ENCODE data around the gene CCL8. TPM values are rescaled to one million over a fixed set of nuclear protein-coding genes. Genes with fewer than 3 reads are reported as not detected.
A peak's percentile ranks its signal among the peaks of the same experiment; 100 is the strongest.

The CCL8 gene
- total RNA-seq, 2 experiments from 2014 or later = not detected

DNA sequence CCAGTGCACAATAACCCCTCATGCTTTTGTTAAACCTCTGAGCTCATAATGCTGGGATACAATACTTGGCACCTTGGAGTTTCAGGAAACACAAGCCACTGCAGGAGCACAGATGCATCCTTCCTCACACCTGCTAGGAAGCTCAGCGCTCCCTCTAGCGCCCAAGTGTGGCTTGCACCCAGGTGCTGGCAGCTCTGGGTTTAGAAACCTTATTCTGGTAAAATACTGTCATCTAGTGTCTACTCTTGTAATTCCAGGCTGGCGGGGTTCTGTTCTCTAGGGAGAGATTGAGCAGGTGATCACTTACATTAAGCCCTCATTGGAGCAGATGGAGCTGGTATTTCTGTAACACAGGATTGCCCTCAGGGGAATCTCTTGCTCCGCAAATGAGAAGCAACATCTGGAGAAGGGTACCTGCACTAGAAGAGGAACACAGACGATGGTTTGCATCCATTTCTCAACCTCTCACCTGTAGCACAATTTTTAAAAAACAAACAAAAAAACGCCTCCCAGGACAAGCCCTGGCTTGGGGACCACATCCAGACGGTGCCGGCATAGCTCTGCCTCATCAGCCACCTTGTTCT lies 42.3 kb downstream of the CCL8 start:
- Mint-ChIP-seq H3K4me1 (ENCODE audit: low read depth) (peaks cover 12% of the 10 kb centered on the region), H3K4me3 (no peak overlapping the region), H3K36me3 (ENCODE audit: low read depth) (no peaks in the 10 kb centered on the region), H3K27ac (no peak overlapping the region), H3K9me3 (no peaks in the 10 kb centered on the region), H3K27me3 (peaks cover 6% of the 10 kb centered on the region)
- ChIA-PET POLR2A (interaction anchor here (3.0 kb wide), 1 partner anchor 160 kb away, joined by 14 read pairs; no protein-coding TSS in a partner anchor), CTCF (interaction anchor here (0.6 to 12.2 kb wide), 71 partner anchors 8 to 1291 kb away, joined by 3 to 319 read pairs (median 5); partner anchors contain the start of genes CCL11, CCL7 and CCL8)
- DNase-seq (peak; percentile 90), ATAC-seq (peak; percentile 95)
- intact Hi-C loops (cut with micrococcal nuclease) = loop anchor here (2.0 kb wide), 1 partner anchor 161 kb away; no protein-coding TSS in a partner anchor
- TF ChIP-seq, protein P1, sequence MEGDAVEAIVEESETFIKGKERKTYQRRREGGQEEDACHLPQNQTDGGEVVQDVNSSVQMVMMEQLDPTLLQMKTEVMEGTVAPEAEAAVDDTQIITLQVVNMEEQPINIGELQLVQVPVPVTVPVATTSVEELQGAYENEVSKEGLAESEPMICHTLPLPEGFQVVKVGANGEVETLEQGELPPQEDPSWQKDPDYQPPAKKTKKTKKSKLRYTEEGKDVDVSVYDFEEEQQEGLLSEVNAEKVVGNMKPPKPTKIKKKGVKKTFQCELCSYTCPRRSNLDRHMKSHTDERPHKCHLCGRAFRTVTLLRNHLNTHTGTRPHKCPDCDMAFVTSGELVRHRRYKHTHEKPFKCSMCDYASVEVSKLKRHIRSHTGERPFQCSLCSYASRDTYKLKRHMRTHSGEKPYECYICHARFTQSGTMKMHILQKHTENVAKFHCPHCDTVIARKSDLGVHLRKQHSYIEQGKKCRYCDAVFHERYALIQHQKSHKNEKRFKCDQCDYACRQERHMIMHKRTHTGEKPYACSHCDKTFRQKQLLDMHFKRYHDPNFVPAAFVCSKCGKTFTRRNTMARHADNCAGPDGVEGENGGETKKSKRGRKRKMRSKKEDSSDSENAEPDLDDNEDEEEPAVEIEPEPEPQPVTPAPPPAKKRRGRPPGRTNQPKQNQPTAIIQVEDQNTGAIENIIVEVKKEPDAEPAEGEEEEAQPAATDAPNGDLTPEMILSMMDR (IDR thresholded peaks at IDR 0.05) = peak; percentile 94

DNA sequence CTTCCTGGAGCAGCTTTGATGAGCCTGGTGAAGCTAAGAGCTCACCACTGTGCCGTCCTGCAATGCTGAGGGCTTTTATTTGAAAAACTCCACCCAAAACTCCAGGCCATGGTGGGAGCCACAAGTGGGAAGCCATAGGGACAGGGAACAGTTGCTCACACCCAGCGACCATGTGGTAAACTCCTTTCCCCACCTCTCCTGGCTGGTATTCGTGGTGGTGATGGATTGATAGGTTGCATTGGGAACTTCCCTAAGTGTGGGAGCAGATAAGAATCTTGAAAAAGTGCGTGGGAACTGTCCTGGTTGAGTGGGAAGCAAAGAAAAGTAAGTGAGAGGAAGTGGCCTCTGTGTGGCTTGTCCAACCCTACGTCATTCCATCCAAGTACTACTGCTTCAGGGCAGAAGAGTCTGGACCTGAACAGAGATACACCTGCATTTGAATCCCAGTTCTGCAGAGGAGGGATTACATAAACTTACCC lies 44.0 kb downstream of the CCL8 start, which contains the start of gene CCL1:
CCL1 (minus strand) TSS at position 51 of the 479 bp plus-strand sequence. CDS start 72 bp downstream, outside the sequence.
- DNase-seq (no peak), ATAC-seq (no peak)
- CTCF ChIA-PET = interaction anchor here (2.5 to 12.2 kb wide), 5 partner anchors 28 to 193 kb away, joined by 16 to 319 read pairs (median 40); no protein-coding TSS in a partner anchor
- intact Hi-C loops (cut with micrococcal nuclease) = no loop called here
- no peaks in the 10 kb centered on the region for H3K9me3 Mint-ChIP-seq
- TF ChIP-seq, protein P1 (IDR thresholded peaks at IDR 0.05) = no peak
- no peaks in the 10 kb centered on the region for H3K36me3 Mint-ChIP-seq (ENCODE audit: low read depth)
- H3K4me3 Mint-ChIP-seq = no peak within 1 kb of the TSS
- H3K27me3 Mint-ChIP-seq = peaks cover 6% of the 10 kb centered on the region
- H3K27ac Mint-ChIP-seq = no peak within 1 kb of the TSS
- peaks cover 12% of the 10 kb centered on the region for H3K4me1 Mint-ChIP-seq (ENCODE audit: low read depth)
- POLR2A ChIA-PET = interaction anchor here (3.0 kb wide), 1 partner anchor 162 kb away, joined by 14 read pairs; no protein-coding TSS in a partner anchor

DNA sequence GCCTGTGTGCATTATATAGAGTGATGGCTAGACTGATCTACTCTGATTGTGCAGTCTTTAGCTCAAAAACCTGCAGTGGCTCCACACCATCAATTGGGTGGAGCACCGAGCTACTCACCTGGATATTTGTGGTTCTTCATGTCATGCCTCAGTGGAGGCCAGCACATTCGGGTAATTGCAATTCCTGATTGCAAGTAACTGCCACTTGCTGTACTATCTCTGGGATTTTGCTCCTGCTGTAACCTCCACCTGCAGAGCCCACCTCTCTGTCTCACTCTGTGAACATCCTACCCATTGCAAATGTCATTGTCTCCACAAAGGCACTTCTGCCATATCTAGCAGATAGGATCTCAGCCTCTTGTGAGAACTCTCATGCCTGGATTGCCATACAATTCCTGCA lies 45.5 kb downstream of the CCL8 start:
- peaks cover 6% of the 10 kb centered on the region for H3K27me3 Mint-ChIP-seq
- no peaks in the 10 kb centered on the region for H3K9me3 Mint-ChIP-seq
- ChIA-PET CTCF (interaction anchor here (0.8 to 12.2 kb wide), 3 partner anchors 163 to 194 kb away, joined by 3 to 319 read pairs (median 49); no protein-coding TSS in a partner anchor), POLR2A (no interaction called here)
- ATAC-seq (no peak), DNase-seq (no peak)
- no peak overlapping the region for H3K27ac Mint-ChIP-seq
- TF ChIP-seq, protein P1 (IDR thresholded peaks at IDR 0.05) = no peak
- no peak overlapping the region for H3K4me3 Mint-ChIP-seq
- intact Hi-C loops (cut with micrococcal nuclease) = no loop called here
- no peaks in the 10 kb centered on the region for H3K36me3 Mint-ChIP-seq (ENCODE audit: low read depth)
- H3K4me1 Mint-ChIP-seq (ENCODE audit: low read depth) = peaks cover 12% of the 10 kb centered on the region

DNA sequence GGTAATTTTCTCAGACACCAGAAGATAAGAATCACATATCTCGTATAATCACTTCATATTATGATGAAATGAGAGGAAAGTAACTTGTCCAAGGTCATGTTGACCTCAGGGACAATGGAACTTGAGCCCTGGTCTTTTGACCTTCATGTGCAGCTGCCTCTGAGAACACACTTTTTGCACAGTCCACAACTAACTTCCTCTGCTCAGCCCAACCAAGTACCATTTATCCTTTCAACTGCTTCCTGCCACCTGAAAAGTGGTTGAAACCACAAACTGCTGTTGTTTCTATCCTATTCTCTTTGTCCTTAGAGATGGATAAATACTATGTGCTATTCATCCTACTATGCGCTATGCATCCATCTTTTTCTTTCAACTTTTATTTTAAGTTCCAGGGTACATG lies 46.1 kb downstream of the CCL8 start:
- no peak overlapping the region for H3K4me3 Mint-ChIP-seq
- no peaks in the 10 kb centered on the region for H3K9me3 Mint-ChIP-seq
- POLR2A ChIA-PET = no interaction called here
- peaks cover 6% of the 10 kb centered on the region for H3K27me3 Mint-ChIP-seq
- no peaks in the 10 kb centered on the region for H3K36me3 Mint-ChIP-seq (ENCODE audit: low read depth)
- TF ChIP-seq, protein P1 (IDR thresholded peaks at IDR 0.05) = no peak
- intact Hi-C loops (cut with micrococcal nuclease) = no loop called here
- ATAC-seq (no peak), DNase-seq (no peak)
- peaks cover 12% of the 10 kb centered on the region for H3K4me1 Mint-ChIP-seq (ENCODE audit: low read depth)
- no peak overlapping the region for H3K27ac Mint-ChIP-seq
- CTCF ChIA-PET = interaction anchor here (0.8 to 12.2 kb wide), 2 partner anchors 164 to 194 kb away, joined by 3 to 319 read pairs; no protein-coding TSS in a partner anchor

- TF ChIP-seq, protein P1 (IDR thresholded peaks at IDR 0.05) = no peak
- intact Hi-C loops (cut with micrococcal nuclease) = no loop called here
- Mint-ChIP-seq H3K27ac (no peak overlapping the region), H3K4me1 (ENCODE audit: low read depth) (peaks cover 14% of the 10 kb centered on the region), H3K27me3 (peaks cover 6% of the 10 kb centered on the region), H3K9me3 (no peaks in the 10 kb centered on the region), H3K4me3 (no peak overlapping the region), H3K36me3 (ENCODE audit: low read depth) (no peaks in the 10 kb centered on the region)
- ATAC-seq (no peak), DNase-seq (no peak)
- ChIA-PET POLR2A (no interaction called here), CTCF (no interaction called here)
These were observed 46.8 kb downstream of the CCL8 start for GRCh38 chr17:34366010-34366409.
